Left lobe of liver (tissue), 2 donors: Measurements from ENCODE around the gene GPR180. TPM values are rescaled to one million over a fixed set of nuclear protein-coding genes. Genes with fewer than 3 reads are reported as not detected.
A peak's percentile ranks its signal among the peaks of the same experiment; 100 is the strongest.
"Not testable (repeated sequence)": the region's sequence is repeated elsewhere in the genome, so short reads cannot be mapped to it uniquely, and the experiment has no call there.

Source experiments
- ATAC-seq: fragments of 200-7000 bp; cut with Tn5 transposase; one replicate; pipeline ENCODE4 v1.9.1; 2020; ENCODE audit warnings: mild to moderate bottlenecking, moderate library complexity
- DNase-seq: peaks from one replicate; pipeline ENCODE4 v3.0.0-alpha.2; 2020; ENCODE audit warnings: low spot score
- total RNA-seq: library from RNA; stranded (reverse); gene quantifications from one replicate; pipeline ENCODE4 v1.2.1, GENCODE V29; 2021
- donor health status: DM: no; HTN: no; CAD: no; lungs with moderate emphysema.
- donor health status: DM: no; HTN: yes; CAD: no.

The GPR180 gene
- total RNA-seq, 1 donor from 2014 or later: 4.7 TPM

- DNase-seq (peak; percentile 95), ATAC-seq (peak; percentile 87)
Observed at GRCh38 chr13:94595950-94596574, 5.6 kb upstream of the GPR180 start, which contains the start of gene TGDS. TGDS (minus strand) TSS chr13:94596152; CDS start chr13:94596136, 16 bp downstream.

DNA sequence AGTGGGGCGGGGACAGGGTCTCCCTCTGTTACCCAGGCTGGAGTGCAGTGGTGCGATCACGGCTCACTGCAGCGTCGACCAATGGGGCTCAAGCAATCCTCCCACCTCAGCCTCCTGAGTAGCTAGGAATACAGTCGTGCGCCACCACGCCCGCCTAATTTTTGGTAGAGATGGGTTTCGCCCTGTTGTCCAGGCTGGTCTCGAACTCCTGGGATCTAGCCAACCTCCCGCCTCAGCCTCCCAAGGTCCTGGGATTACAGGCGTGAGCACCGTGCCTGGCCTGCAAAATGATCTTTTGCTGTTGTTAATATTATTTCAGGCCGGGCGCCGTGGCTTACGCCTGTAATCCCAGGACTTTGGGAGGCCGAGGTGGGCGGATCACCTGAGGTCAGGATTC lies 5.1 kb upstream of the GPR180 start:
- DNase-seq: no peak
- no peak for ATAC-seq

GRCh38 chr13:94598281-94598680 lies 3.4 kb upstream of the GPR180 start:
- ATAC-seq: no peak

GRCh38 chr13:94599877-94600276 lies 1.8 kb upstream of the GPR180 start:
- ATAC-seq (peak; percentile 43), DNase-seq (peak; percentile 81)

More at GRCh38 chr13:94598281-94598680, 3.4 kb upstream of the GPR180 start:
- DNase-seq: no peak

DNA sequence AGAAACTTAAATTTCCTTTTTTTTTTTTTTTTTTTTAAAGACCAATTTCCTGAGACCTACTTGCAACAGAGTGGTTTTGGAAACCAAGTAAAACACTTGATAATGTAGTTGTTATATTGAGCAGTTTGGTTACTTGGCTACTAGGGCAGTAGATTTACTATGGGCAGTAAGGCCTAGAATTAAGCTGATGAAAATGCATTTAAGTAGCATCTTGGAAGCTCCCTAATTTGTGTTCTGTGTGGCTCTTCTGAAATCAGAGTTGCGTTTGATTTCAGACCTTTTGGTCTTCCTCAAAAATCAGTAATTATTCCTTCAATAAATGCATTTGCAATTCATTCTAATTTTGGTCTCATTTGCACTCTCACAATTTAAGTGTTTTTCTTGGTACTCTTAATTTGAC lies 810 bp downstream of the GPR180 start:
- no peak for DNase-seq
- no peak for ATAC-seq

DNA sequence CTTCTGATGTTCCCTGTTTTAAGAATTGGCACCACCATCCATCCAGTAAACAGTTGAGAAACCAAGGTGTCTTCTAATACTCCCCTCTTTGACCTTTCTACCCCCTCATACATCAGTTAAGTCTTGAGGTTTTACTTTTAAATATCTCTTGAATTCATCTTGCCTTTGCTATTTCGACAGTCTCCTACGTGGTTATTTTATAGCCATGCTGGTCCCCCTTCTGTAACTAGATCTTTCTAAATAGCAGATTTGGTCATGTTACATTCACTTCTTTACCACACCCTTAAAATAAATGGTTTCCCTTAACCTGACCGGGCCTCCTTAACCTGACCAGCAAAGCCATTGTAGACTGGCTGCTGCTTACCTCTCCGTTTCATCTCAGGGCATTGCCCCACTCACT lies 5.4 kb downstream of the GPR180 start:
- DNase-seq (no peak), ATAC-seq (no peak)

- no peak for ATAC-seq
- DNase-seq: no peak
Observed at GRCh38 chr13:94607939-94608338, 6.3 kb downstream of the GPR180 start.

- DNase-seq: no peak
- peak; percentile 79 for ATAC-seq
Observed at GRCh38 chr13:94608586-94608985, 6.9 kb downstream of the GPR180 start.

- DNase-seq (no peak), ATAC-seq (no peak)
Observed at GRCh38 chr13:94609196-94609595, 7.5 kb downstream of the GPR180 start.

GRCh38 chr13:94610475-94610874 lies 8.8 kb downstream of the GPR180 start:
- DNase-seq (no peak), ATAC-seq (no peak)

DNA sequence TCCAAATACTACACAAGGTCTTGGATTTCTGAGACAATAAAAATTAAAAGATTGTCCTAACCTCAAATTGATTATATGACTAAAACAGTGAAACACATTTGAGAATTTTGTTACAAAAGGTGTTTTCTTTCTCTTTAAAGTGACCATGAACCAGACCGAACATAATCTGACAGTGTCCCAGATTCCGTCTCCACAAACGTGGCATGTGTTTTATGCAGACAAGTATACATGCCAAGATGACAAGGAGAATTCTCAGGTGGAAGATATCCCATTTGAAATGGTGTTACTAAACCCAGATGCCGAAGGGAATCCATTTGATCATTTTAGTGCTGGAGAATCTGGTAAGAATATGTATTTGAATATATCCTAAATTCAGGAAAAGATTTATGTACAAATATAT lies 10.4 kb downstream of the GPR180 start:
- ATAC-seq (peak; percentile 39), DNase-seq (no peak)

GRCh38 chr13:94613051-94613450 lies 11.4 kb downstream of the GPR180 start:
- ATAC-seq (no peak), DNase-seq (no peak)

DNA sequence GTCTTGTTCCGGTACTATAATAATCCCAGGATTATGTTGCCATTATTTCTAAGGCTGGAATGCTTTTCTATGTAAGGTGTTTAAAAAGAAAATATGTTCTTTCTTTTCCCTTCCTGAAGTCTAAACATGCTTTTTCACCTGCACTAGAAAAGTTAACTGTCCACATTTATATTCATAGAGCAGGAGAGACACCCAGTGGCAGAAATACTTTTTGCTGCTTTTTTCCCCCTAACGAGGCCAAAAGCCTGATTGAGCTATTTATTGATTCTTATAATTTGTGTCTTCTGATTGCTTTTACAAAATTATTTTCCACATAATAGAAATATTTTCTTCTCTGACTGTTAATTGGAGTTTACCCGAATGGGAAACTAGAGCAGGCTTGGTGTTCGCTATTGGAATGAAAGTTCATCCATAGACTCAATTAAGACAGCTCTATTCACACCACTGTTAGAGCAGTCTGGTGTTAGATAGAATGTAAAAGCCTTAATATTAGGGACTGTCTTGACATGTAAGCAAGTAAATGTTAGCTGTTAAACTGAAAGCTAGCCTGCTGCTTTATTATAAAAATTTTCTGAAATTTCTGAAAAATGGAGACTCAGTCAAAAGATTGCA lies 15.8 kb downstream of the GPR180 start:
- ATAC-seq: peak; percentile 82
- DNase-seq: no peak

DNA sequence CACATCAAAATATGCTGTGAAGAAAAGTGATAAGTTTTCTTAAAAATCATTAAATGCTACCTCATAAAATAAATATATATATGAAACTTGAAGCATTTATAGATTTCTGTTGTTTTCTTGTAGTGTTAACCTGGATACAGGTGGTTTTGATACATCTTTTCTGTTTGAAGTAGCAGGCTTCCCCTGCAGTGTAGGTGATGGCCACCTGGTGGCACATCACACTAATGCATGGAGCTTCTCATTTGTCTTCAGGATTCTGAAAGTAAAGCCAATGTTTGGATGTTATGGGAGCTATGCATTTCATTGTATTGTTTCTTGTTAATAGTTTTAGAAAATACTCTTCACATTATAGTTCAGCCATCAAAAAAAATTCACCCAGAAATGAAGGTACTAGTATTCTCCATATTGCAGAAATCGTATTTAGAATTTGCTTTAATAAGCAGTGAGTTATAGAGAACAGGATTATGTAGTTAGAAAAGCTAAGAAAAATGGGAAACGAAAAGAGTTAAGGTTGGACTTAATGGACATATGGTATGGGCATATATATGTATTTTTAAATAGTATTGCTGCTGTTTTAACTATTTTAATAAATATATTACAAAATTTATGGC lies 18.7 kb downstream of the GPR180 start:
- ATAC-seq: peak; percentile 80
- no peak for DNase-seq

- DNase-seq: no peak
- ATAC-seq: no peak
Observed at GRCh38 chr13:94622344-94622743, 20.7 kb downstream of the GPR180 start.

- no peak for ATAC-seq
- no peak for DNase-seq
Observed at GRCh38 chr13:94623316-94623715, 21.7 kb downstream of the GPR180 start.

- ATAC-seq (no peak), DNase-seq (no peak)
Observed at GRCh38 chr13:94630858-94631257, 29.2 kb downstream of the GPR180 start.

GRCh38 chr13:94632226-94632980 lies 30.7 kb downstream of the GPR180 start:
- ATAC-seq (no peak), DNase-seq (no peak)

DNA sequence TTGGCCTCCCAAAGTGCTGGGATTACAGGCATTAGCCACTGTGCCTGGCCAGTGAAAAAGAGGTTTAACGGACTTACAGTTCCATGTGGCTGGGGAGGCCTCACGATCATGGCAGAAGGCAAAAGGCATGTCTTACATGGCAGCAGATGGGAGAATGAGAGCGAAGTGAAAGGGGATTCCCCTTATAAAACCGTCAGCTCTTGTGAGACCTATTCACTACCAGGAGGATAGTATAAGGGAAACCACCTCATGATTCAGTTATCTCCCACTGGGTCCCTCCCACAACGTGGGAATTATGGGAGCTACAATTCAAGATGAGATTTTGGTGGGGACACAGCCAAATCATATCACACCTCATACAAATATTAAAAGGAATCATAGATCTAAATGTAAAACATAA lies 34.4 kb downstream of the GPR180 start:
- ATAC-seq, DNase-seq: not testable (repeated sequence)

DNA sequence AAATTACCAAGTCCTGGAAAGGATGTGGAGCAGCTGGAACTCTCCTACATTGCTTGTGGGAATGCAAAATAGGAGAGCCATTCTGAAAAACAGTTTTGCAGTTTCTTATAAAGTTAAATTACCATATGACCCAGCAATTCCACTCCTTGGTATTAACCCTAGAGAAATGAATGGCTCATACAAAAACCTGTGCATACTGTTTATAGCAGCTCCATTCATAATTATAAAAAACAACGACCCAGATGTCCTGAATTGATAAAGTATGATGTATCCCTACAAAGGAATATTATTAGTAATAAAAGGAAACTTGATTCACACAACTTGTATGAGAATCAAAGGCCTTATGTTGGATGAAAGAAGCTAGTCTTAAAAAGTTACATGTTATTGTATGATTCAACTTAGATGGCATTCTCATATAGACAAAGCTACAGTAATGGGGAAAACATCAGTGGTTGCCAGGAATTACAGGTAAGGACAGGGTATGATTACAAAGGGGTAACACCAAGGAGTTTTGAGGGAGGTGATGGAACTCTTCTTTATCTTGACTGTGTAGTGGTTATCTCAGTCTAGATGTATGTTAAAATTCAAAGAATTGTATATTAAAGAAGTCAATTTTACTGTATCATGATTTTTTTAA lies 35.4 kb downstream of the GPR180 start:
- no peak for ATAC-seq
- no peak for DNase-seq

DNA sequence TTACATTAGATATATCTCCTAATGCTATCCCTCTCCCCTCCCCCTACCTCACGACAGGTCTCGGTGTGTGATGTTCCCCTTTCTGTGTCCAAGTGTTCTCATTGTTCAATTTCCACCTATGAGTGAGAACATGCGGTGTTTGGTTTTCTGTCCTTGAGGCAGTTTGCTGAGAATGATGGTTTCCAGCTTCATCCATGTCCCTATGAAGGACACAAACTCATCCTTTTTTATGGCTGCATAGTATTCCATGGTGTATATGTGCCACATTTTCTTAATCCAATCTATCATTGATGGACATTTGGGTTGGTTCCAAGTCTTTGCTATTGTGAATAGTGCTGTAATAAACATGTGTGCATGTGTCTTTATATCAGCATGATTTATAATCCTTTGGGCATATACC lies 36.0 kb downstream of the GPR180 start:
- not testable (repeated sequence) for ATAC-seq, DNase-seq
